Activated T-helper 1 cell treated with anti-CD3 and anti-CD28 coated beads, Interleukin-2, amount 50 U/mL, for 16 hours (primary cell): ENCODE data around the gene LBX2.
"Not testable (repeated sequence)": the region's sequence is repeated elsewhere in the genome, so short reads cannot be mapped to it uniquely, and the experiment has no call there.

Experiments
- DNase-seq, 2 donors: peaks; one replicate each; pipeline ENCODE4 v3.0.0-alpha.2; 2020; ENCODE audit warnings: low read depth in 1 of 2, low spot score in 1 of 2

The LBX2 gene

GRCh38 chr2:74486141-74486540, 13.3 kb downstream of the LBX2 start:
- no peak for DNase-seq

DNA sequence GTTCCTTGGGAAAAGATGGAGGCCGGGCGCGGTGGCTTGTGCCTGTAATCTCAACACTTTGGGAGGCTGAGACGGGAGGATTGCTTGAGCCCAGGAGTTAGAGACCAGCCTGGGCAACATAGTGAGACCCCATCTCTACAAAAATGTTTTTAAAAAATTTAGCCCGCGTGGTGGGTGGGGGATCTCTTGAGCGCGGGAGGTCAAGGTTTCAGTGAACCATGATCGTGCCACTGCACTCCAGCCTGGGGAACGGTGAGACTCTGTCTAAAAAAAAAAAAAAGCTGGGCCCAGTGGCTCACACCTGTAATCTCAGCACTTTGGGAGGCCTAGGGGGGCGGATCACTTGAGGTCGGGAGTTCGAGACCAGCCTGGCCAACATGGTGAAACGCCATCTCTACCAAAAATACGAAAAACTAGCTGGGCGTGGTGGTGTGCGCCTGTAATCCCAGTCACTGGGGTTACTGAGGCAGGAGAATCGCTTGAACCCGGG, 15.7 kb downstream of the LBX2 start:
- not testable (repeated sequence) for DNase-seq

- peak; percentile 81 to 84 for DNase-seq
These were observed 16.4 kb downstream of the LBX2 start, which contains the start of the genes CCDC142 and TTC31 for GRCh38 chr2:74482801-74483674. TSS of gene CCDC142 (minus strand) at chr2:74482998. CDS start at chr2:74482837, 161 bp downstream. TSS of gene TTC31 (plus strand) at chr2:74483081. CDS start at chr2:74483096, 15 bp downstream.

- DNase-seq: no peak
These were observed 17.2 kb downstream of the LBX2 start for GRCh38 chr2:74481961-74482800.

- DNase-seq: no peak
These were observed 18.0 kb downstream of the LBX2 start for GRCh38 chr2:74481431-74481830.

DNA sequence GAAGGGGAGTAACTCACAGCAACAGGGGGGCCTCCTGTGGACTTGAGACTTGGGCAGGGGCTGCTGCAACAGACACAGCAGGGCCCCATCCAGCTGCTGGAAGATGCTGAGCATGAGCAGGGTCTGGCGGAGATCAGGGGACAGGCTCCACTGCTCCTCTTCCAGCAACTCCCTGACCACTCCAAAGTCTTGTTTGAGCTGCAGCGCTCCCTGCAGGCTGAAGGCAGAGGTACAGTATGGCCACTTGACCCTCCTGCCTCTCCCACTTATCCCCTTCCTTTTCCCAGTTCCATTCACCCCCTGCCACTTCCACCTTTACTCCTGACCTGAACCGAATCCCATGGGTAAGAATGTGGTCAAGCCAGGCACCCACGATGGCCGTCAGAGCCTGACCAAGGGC, 24.5 kb downstream of the LBX2 start:
- DNase-seq: no peak

- DNase-seq: no peak
These were observed 24.9 kb downstream of the LBX2 start for GRCh38 chr2:74474481-74474880.

DNA sequence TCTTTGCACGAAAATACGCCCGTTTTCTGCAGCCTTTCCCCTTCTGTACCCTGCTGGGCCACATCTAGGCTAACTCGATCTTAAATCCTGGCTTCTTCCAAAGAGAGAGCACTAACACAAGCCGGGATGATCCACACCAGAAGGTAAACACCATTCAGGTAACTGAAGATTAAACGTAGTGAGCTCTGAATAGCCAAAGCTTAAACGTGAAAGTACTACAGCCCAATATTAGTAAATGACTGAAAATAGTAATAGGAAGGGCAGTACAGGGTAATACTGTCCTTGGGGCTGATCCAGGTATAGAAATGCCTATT, 26.5 kb downstream of the LBX2 start:
- no peak for DNase-seq

DNA sequence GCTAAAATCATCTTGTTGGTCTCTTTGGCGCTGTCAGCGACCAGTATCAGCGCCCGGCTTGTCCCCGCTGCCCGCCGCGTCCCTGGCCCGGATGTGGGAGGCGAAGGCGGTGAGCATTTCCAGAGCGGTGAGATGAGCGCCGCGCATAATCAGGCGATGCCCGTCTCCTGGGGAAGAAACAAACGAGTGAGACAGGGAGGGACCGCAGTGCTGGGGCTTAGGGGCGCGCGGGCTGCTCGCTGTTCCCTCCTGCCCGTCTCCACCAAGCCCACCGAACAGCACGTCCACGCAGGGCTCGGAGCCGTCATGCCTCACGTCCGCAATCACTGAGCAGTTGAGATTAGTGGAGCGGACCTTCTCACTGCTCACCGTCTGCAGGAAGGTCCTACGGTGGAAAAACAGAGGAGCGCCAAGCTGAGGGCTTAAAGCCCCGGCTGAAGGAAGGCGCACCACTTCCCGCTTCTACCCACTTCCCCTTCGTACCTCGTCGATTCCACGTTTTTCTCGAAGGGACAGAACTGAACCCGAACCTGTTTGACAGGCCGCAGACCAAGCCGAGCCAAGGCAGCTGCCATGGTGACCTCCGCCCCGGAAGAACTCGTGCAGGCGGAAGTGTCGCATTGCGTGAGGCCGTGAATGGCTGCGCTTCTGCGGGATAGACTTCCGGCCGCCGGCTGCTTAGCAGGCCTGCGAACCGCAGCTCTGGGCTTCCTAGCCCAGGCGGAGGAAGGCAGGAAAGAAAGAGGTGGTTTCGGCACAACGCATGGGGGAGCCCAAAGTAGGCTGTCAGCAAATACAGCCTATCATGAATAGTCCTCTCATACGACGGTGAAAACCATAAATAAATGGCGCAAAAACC, 27.1 kb downstream of the LBX2 start, which contains the start of gene MRPL53:
MRPL53 (minus strand) TSS at position 595 of the 859 bp plus-strand sequence; CDS start at position 575, 20 bp downstream.
- DNase-seq: peak; percentile 93 to 96

GRCh38 chr2:74471332-74472065, 27.9 kb downstream of the LBX2 start:
- no peak for DNase-seq

DNA sequence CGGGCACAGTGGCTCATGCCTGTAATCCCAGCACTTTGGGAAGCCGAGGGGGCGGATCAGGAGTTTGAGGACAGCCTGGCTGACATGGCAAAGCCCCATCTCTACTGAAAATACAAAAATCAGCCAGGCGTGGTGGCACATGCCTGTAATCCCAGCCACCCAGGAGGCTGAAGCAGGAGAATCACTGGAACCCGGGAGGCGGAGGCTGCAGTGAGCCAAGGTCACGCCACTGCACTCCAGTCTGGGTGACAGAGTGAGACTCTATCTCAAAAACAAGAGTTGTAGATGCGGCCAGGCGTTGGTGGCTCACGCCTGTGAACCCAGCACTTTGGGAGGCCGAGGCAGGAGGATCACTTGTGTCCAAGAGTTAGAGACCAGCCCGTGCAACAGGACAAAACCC, 28.7 kb downstream of the LBX2 start:
- DNase-seq: not testable (repeated sequence)

DNA sequence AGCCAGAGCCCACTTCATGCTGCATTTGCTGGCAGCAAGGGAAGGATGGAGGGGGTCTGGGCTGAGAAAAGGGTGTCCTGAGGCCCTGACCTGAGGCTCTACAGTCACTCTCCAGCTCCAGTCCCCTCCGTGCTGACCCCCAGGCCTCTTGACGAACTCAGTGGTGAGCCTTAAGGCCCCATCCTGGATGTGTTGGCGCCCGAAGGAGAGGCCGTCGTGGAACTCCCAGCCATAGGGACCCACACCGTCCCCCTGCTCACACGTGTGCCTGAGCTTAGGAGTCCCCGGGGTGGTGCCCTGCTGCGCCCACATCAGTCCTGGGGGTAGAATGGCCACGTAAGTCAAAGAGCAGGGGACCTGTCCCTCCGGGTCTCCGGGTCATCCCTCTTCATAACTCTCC, 35.0 kb downstream of the LBX2 start:
- DNase-seq: no peak

DNA sequence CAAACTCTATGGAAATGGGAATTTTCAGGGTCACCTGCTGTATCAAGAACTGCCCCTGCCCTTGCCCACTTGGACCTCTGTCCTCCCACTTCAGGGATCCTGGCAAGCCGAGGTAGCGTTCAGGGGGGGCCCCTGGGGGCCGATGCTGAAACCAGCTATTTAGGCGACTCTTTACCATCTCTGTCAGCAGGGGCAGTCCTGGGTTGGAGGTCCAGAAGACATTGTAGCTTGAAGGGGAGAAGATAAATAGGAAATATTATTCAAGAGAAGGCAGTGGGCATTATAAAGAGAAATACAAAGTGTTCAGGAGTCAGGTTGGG, 36.7 kb downstream of the LBX2 start:
- no peak for DNase-seq

DNA sequence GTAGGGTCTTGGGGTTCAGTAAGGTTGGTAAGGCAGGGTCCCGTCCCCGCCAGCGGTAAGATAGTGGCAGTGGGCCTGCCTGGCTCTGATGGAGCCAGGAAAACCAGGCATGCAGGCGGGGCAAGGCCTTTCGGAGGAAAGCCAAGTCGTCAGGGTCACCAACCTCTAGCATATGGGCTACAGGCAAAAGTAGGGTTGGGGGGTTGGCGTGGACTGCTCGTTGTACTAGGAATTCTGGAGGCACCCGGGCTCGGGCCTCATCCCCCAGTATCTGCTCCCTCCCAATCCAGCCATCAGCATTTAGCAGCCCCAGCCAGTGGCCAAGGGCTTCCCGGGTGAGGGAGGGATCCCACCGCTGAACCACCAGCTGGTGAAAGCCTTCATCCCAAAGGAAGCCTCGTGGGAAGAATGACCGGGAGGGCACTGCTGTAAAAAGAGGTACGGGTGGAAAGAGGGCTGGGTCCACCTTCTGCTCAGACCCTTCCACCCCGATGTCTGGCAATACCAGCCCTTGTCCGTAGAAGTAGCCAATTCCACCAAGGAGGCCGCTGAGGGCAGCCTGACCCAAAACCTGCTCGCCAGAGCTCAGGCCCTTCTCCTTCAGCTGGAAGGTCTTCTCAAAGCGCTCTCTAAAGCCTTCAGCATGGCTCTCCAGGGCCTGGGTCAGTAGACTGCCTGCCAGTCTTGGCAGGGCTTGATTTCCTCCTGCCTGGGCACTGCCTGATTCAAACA, 37.2 kb downstream of the LBX2 start:
- no peak for DNase-seq

- DNase-seq: no peak
These were observed 38.0 kb downstream of the LBX2 start for GRCh38 chr2:74461187-74462053.

- DNase-seq: not testable (repeated sequence)
These were observed 39.2 kb downstream of the LBX2 start for GRCh38 chr2:74460187-74460586.

DNA sequence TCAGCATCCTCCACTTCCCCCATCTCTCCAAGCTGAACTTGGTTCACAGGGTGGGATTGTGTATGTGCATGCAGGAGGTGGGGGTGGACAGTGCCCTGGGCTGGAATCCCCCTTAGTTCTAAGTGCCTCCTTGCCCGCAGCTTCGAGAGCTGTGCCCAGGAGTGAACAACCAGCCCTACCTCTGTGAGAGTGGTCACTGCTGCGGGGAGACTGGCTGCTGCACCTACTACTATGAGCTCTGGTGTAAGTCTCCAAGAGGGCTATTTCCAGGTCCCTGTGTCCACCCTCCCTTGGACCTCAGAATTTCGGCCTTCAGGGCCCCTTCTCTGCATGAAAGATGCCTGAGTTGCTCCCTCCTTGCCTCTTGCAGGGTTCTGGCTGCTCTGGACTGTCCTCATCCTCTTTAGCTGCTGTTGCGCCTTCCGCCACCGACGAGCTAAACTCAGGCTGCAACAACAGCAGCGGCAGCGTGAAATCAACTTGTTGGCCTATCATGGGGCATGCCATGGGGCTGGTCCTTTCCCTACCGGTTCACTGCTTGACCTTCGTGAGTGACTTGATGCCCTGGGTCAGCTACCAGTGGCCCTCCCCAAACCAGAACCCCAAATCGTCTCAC, 39.8 kb downstream of the LBX2 start:
- DNase-seq: not testable (repeated sequence)

DNA sequence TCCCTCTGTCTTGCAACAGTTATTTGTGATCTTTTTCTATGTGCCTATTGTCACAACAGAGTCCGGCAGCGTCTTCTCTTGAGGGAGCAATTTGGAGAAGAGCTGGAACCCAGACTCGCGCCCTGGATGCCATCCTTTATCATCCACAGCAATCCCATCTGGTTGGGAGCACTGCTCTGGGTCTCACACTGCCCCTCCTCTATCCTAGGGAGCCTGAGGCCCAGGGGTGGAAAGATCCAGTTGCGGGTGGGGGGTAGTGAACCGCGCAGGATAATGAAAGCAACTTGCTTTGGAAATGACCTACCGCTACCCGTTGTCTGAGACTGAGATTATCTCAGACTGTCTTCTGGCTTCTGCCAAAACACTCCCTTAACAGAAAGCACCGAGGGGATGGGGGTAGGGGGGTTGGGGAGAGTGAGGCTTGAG, 40.5 kb downstream of the LBX2 start:
- DNase-seq: no peak
